Kidney epithelial cell (primary cell): ENCODE measurements around the gene CARD18. TPM values are rescaled to one million over a fixed set of nuclear protein-coding genes. Genes with fewer than 3 reads are reported as not detected.

Experiments used
- DNase-seq: peaks from one replicate; pipeline ENCODE4 v3.0.0-alpha.2; 2010; ENCODE audit warnings: low read depth
- H3K27me3 ChIP-seq: 2 replicates; pipeline ENCODE4 v1.6.0; 2011; ENCODE audit warnings: low read length; ENCODE audit not compliant: control insufficient read depth, insufficient read depth
- H3K36me3 ChIP-seq: 2 replicates; pipeline ENCODE4 v1.5.1; 2011; ENCODE audit warnings: low read length; ENCODE audit not compliant: control insufficient read depth, insufficient read depth
- H3K4me3 ChIP-seq: 2 replicates; pipeline ENCODE4 v1.5.1; 2011; ENCODE audit warnings: low read depth, mild to moderate bottlenecking, control low read depth, low read length
- total RNA-seq: library from RNA; depleted of rRNA; stranded (reverse); fragments of >200 nt; gene quantifications from 2 replicates; pipeline ENCODE4 v1.2.3, GENCODE V29; 2015
- TF ChIP-seq, protein P1 (sequence below): IDR thresholded peaks from 2 replicates; pipeline ENCODE4 v1.5.1; 2011; ENCODE audit warnings: mild to moderate bottlenecking, moderate library complexity, low read length, control low read depth, inconsistent platforms; ENCODE audit not compliant: insufficient read depth, poor library complexity, severe bottlenecking

CARD18 gene
- total RNA-seq, 1 donor from 2014 or later: not detected

- DNase-seq: no peak
- Histone ChIP-seq H3K36me3 (no peaks in the 10 kb centered on the region), H3K27me3 (no peaks in the 10 kb centered on the region), H3K4me3 (no peak overlapping the region)
- TF ChIP-seq, protein P1, sequence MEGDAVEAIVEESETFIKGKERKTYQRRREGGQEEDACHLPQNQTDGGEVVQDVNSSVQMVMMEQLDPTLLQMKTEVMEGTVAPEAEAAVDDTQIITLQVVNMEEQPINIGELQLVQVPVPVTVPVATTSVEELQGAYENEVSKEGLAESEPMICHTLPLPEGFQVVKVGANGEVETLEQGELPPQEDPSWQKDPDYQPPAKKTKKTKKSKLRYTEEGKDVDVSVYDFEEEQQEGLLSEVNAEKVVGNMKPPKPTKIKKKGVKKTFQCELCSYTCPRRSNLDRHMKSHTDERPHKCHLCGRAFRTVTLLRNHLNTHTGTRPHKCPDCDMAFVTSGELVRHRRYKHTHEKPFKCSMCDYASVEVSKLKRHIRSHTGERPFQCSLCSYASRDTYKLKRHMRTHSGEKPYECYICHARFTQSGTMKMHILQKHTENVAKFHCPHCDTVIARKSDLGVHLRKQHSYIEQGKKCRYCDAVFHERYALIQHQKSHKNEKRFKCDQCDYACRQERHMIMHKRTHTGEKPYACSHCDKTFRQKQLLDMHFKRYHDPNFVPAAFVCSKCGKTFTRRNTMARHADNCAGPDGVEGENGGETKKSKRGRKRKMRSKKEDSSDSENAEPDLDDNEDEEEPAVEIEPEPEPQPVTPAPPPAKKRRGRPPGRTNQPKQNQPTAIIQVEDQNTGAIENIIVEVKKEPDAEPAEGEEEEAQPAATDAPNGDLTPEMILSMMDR: no peak
Measured at GRCh38 chr11:105149477-105149876, 9.9 kb upstream of the CARD18 start.

GRCh38 chr11:105148241-105148640 lies 8.7 kb upstream of the CARD18 start:
- DNase-seq: no peak
- Histone ChIP-seq H3K27me3 (no peaks in the 10 kb centered on the region), H3K4me3 (no peak overlapping the region), H3K36me3 (no peaks in the 10 kb centered on the region)
- TF ChIP-seq, protein P1: no peak

DNA sequence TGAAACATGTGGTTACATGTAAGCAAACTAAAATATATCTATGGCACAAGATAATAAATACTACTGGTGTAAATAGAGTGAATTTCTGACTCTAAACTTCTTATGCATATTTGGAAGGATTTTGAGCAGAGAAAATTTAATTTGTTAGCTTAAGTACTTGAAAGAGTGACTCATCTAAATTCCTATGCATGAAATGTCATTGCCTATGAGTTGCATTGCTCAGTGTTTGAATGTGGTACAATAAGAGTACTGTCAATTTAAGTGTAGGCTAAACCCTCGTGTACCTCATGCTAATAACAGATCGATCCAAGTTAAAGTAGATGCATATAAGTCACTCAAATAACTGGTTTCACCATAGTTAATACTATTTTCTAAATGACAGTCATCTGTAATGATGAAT lies 5.3 kb upstream of the CARD18 start:
- TF ChIP-seq, protein P1: no peak
- H3K27me3 ChIP-seq: no peaks in the 10 kb centered on the region
- no peak overlapping the region for H3K4me3 ChIP-seq
- no peaks in the 10 kb centered on the region for H3K36me3 ChIP-seq
- DNase-seq: peak; percentile 4

DNA sequence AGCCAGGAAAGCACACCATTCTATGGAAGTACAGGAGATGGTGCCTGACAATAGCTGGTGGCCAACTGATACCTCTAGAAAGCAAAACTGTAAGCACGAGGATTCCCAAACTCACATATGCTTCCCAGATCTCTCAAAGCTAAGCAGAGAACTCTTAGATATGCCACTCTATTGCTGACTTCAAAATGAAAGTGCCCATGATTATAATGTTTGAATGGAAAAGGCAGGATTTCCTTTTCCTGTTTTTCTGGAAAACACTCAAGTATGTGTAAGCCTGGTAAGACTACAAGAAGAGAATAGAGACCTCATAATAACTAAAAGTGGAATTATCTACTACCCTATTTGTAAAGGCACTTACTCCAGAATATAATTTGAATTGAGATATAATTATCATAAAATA lies 2.6 kb upstream of the CARD18 start:
- Histone ChIP-seq H3K36me3 (no peaks in the 10 kb centered on the region), H3K4me3 (no peak overlapping the region), H3K27me3 (no peaks in the 10 kb centered on the region)
- no peak for DNase-seq
- TF ChIP-seq, protein P1: no peak

DNA sequence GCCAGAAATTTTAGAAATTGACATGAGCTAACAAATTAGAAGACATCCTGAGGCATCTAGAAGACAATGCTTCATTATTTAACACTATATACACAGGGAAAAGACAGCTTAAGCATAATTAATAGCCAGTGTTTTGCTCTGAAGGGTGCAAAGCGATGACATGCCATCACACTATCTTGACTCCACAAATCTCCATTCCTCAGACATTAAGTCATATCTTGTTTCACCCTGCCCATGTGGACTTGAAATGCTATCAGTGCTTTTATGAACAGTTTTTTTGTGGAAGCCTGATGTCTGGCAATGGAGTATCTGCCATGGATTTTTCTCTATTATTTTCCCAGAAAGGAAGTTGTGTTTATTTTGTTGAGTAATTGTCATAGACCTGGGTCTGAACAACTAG lies 2.3 kb downstream of the CARD18 start:
- Histone ChIP-seq H3K4me3 (no peak overlapping the region), H3K27me3 (no peaks in the 10 kb centered on the region), H3K36me3 (no peaks in the 10 kb centered on the region)
- TF ChIP-seq, protein P1: no peak
- DNase-seq: no peak

- no peaks in the 10 kb centered on the region for H3K27me3 ChIP-seq
- no peak for DNase-seq
- TF ChIP-seq, protein P1: no peak
- H3K36me3 ChIP-seq: no peaks in the 10 kb centered on the region
- H3K4me3 ChIP-seq: no peak overlapping the region
Measured at GRCh38 chr11:105135883-105136282, 3.7 kb downstream of the CARD18 start.
